Spleen (tissue), 11 donors: ENCODE data around the gene SLC39A11. TPM values are rescaled to one million over a fixed set of nuclear protein-coding genes. Genes with fewer than 3 reads are reported as not detected.

Experiments used
- DNase-seq: peaks from one replicate; pipeline ENCODE4 v3.0.0-alpha.2; 2020
- H3K27ac ChIP-seq, 8 donors: fragments of 200-600 bp; sonication (generic) in 7 of 8; 1 replicate in 4 of 8; 2 replicates in 4 of 8; pipeline versions ENCODE4 v1.5.0 to v1.8.0; 2016 to 2021; ENCODE audit warnings: inconsistent platforms in 4 of 8, mild to moderate bottlenecking in 4 of 8, moderate library complexity in 1 of 8
- H3K27me3 ChIP-seq, 7 donors: fragments of 200-600 bp; sonication (generic) in 6 of 7; replicated peaks in 1 of 7; 1 replicate in 4 of 7; 2 replicates in 3 of 7; pipeline versions ENCODE4 v1.5.0 to v1.8.0; 2016 to 2021; ENCODE audit warnings: inconsistent platforms in 3 of 7, mild to moderate bottlenecking in 1 of 7
- H3K36me3 ChIP-seq, 6 donors: fragments of 200-600 bp; sonication (generic) in 5 of 6; 1 replicate in 4 of 6; 2 replicates in 2 of 6; pipeline versions ENCODE4 v1.5.0 to v1.8.0; 2016 to 2021; ENCODE audit warnings: inconsistent platforms in 2 of 6
- H3K4me1 ChIP-seq, 6 donors: fragments of 200-600 bp; sonication (generic) in 5 of 6; 1 replicate in 3 of 6; 2 replicates in 3 of 6; pipeline versions ENCODE4 v1.5.0 to v1.8.0; 2016 to 2021; ENCODE audit warnings: inconsistent platforms in 3 of 6
- H3K4me3 ChIP-seq, 8 donors: fragments of 200-600 bp; sonication (generic) in 7 of 8; 1 replicate in 4 of 8; 2 replicates in 4 of 8; pipeline versions ENCODE4 v1.5.0 to v1.8.0; 2016 to 2021; ENCODE audit warnings: inconsistent platforms in 4 of 8, mild to moderate bottlenecking in 4 of 8, moderate library complexity in 2 of 8
- H3K9me3 ChIP-seq, 8 donors: fragments of 200-600 bp; sonication (generic) in 7 of 8; 1 replicate in 4 of 8; 2 replicates in 4 of 8; pipeline versions ENCODE4 v1.5.0 to v1.8.0; 2016 to 2021; ENCODE audit warnings: inconsistent platforms in 4 of 8
- CTCF ChIP-seq, 11 experiments: fragments of 200-600 bp in 7 of 11; fragments of 450-650 bp in 4 of 11; sonication (generic) in 4 of 11; IDR thresholded peaks in 8 of 11; conservative IDR thresholded peaks in 3 of 11; 1 replicate in 7 of 11; 2 replicates in 4 of 11; pipeline versions ENCODE4 v1.4.0 to v1.8.0; 2016 to 2021; ENCODE audit warnings: antibody characterized with exemption in 11 of 11, inconsistent platforms in 4 of 11, mild to moderate bottlenecking in 1 of 11
- POLR2A ChIP-seq, 3 donors: fragments of 450-650 bp; IDR thresholded peaks; one replicate each; pipeline ENCODE4 v1.5.1; 2017; ENCODE audit warnings: antibody characterized with exemption in 3 of 3, mild to moderate bottlenecking in 1 of 3
- POLR2AphosphoS5 ChIP-seq, 3 donors: sonication (generic); formaldehyde crosslinking; IDR thresholded peaks; one replicate each; pipeline ENCODE4 v1.5.1; 2017; ENCODE audit warnings: antibody characterized with exemption in 3 of 3
- WGBS, 5 donors: extraction: QIAGEN DNeasy Blood & Tissue Kit in 3 of 5; methylation state at CpG; one replicate each; pipeline versions ENCODE4 v1.1.5 to v1.1.7; 2013 to 2018; 5-methylcytosine and 5-hydroxymethylcytosine counted together
- intact Hi-C: fragments of 100-400 bp; cut with DNase I; formaldehyde crosslinking; loops from one replicate; pipeline ENCODE4 v1.15.0; 2023; ENCODE audit warnings: low total_unique reads
- polyA plus RNA-seq, 3 donors: library from polyadenylated mRNA; stranded (reverse); fragments of 200-250 nt; gene quantifications; one replicate each; pipeline ENCODE4 v1.2.1, GENCODE V29; 2013
- total RNA-seq, 7 donors: library from RNA; depleted of rRNA in 3 of 7; stranded (reverse); fragments of >200 nt in 3 of 7; fragmentation: NEBNext Ultra II Directional in 4 of 7; extraction: Animal tissue kit (Norgen Biotek cat#: 25700) in 4 of 7; gene quantifications; one replicate each; pipeline versions ENCODE4 v1.1.0 to v1.2.1, GENCODE V29; 2016 to 2021
- donor health status: healthy with polysubstance abuse.
- donor health status: DM: no; HTN: no; CAD: no; lungs with moderate emphysema.
- donor health status: DM: no; HTN: no; CAD: no.
- donor health status: Bipolar disorder and iron deficiency.
- donor health status: healthy.
- donor health status: DM: no; HTN: no; CAD: no.
- donor health status: DM: yes; HTN: yes; CAD: no.

The SLC39A11 gene
- total and polyA plus RNA-seq, 10 donors = 4.1 to 45.2 (median 27.8) TPM

DNA sequence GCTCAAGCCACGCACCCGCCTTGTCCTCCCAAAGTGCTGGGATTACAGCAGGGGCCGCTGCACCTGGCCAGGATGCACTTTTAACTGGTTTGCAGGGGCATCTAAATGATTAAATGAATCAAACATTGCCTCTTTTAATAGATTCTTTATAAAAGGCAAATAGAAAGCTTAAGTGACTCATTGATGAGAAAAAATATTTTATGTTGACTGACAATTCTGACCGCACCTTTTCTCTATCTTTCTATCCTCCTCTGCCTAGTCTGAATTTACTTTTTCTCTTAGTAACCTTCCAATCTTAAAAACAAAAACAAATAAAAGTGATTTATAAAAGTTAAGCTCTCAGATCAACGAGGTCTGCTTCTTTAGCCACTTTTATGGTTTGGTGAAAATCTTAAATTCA lies 35.3 kb downstream of the SLC39A11 start:
- DNase-seq = no peak
- intact Hi-C loops = no loop called here
- no peak overlapping the region for H3K4me3 ChIP-seq
- no peaks in the 10 kb centered on the region for H3K36me3 ChIP-seq
- peaks cover 0 to 19% (median 4%) of the 10 kb centered on the region in 6 donors for H3K4me1 ChIP-seq
- H3K27ac ChIP-seq = no peak overlapping the region
- H3K9me3 ChIP-seq = no peaks in the 10 kb centered on the region
- WGBS, 5 donors = 95 to 97% (median 96%) methylated on average over 5 of the region's 5 CpGs
- no peak for TF ChIP-seq CTCF (IDR thresholded peaks at IDR 0.05 in 8 of 11, conservative IDR thresholded peaks at IDR 0.05 in 3 of 11)
- TF ChIP-seq POLR2A (IDR thresholded peaks at IDR 0.05) = no peak
- TF ChIP-seq POLR2AphosphoS5 (IDR thresholded peaks at IDR 0.05) = no peak
- no peaks in the 10 kb centered on the region for H3K27me3 ChIP-seq

DNA sequence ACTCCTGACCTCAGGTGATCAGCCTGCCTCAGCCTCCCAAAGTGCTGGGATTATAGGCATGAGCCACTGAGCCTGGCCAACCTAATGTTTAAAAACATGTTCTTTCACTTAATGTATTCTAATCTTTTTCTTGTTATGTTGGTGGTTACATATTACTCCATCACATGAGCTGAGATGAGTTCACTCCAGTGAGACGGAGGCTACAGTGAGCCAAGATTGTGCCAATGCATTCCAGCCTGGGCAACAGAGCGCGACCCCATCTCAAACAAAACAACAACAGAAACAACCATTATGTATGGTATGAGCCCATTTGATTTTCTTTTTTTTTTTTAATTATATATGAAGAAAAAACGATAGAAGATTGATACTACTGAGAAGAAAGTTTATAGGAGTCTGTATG lies 39.6 kb downstream of the SLC39A11 start:
- TF ChIP-seq CTCF (IDR thresholded peaks at IDR 0.05 in 8 of 11, conservative IDR thresholded peaks at IDR 0.05 in 3 of 11) (no peak), POLR2A (IDR thresholded peaks at IDR 0.05) (no peak), POLR2AphosphoS5 (IDR thresholded peaks at IDR 0.05) (no peak)
- Histone ChIP-seq H3K36me3 (peaks cover 0 to 23% (median 0%) of the 10 kb centered on the region in 6 donors), H3K4me1 (peaks cover 0 to 9% (median 0%) of the 10 kb centered on the region in 6 donors), H3K4me3 (no peak overlapping the region), H3K9me3 (peaks cover 0 to 4% (median 0%) of the 10 kb centered on the region in 8 donors), H3K27ac (no peak overlapping the region), H3K27me3 (no peaks in the 10 kb centered on the region)
- intact Hi-C loops = no loop called here
- no peak for DNase-seq
- 87 to 96% (median 93%) methylated on average over 4 of the region's 4 CpGs for WGBS, 5 donors

GRCh38 chr17:73050797-73051196 lies 41.7 kb downstream of the SLC39A11 start:
- Histone ChIP-seq H3K27me3 (no peaks in the 10 kb centered on the region), H3K4me1 (peaks cover 0 to 9% (median 0%) of the 10 kb centered on the region in 6 donors), H3K36me3 (peaks cover 0 to 33% (median 0%) of the 10 kb centered on the region in 6 donors), H3K9me3 (peaks cover 0 to 4% (median 0%) of the 10 kb centered on the region in 8 donors), H3K27ac (no peak overlapping the region), H3K4me3 (no peak overlapping the region)
- 94 to 95% (median 95%) methylated on average over 4 of the region's 4 CpGs for WGBS, 5 donors
- intact Hi-C loops = no loop called here
- no peak for DNase-seq
- no peak for TF ChIP-seq POLR2AphosphoS5 (IDR thresholded peaks at IDR 0.05)
- TF ChIP-seq POLR2A (IDR thresholded peaks at IDR 0.05) = no peak
- TF ChIP-seq CTCF (IDR thresholded peaks at IDR 0.05 in 8 of 11, conservative IDR thresholded peaks at IDR 0.05 in 3 of 11) = no peak

DNA sequence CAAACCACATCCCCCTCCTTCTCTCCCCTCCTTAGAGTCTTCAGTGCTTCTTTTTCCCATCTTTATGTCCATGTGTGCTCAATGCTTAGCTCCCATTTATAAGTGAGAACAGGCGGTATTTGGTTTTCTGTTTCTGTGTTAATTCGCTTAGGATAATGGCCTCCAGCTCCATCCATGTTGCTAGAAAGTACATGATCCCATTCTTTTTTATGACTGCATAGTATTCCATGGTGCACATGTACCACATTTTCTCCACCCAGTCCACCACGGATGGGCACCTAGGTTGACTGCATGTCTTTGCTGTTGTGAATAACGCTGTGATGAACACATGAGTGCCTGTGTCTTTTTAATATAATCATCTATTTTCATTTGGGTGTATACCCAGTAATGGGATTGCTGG lies 44.3 kb downstream of the SLC39A11 start:
- WGBS, 5 donors = 95 to 100% (median 98%) methylated on average over 4 of the region's 4 CpGs
- TF ChIP-seq POLR2AphosphoS5 (IDR thresholded peaks at IDR 0.05) (no peak), CTCF (IDR thresholded peaks at IDR 0.05 in 8 of 11, conservative IDR thresholded peaks at IDR 0.05 in 3 of 11) (no peak), POLR2A (IDR thresholded peaks at IDR 0.05) (no peak)
- no peak for DNase-seq
- Histone ChIP-seq H3K4me3 (no peak overlapping the region), H3K27ac (no peak overlapping the region), H3K27me3 (no peaks in the 10 kb centered on the region), H3K4me1 (peaks cover 0 to 4% (median 2%) of the 10 kb centered on the region in 6 donors), H3K36me3 (peaks cover 0 to 38% (median 0%) of the 10 kb centered on the region in 6 donors), H3K9me3 (peaks cover 0 to 4% (median 0%) of the 10 kb centered on the region in 8 donors)
- intact Hi-C loops = no loop called here
